GM19099 (cell line): ENCODE data around the gene GPR68.

Experiments used
- POLR2A ChIP-seq: IDR thresholded peaks from 3 replicates; pipeline ENCODE4 v1.6.1; 2011; ENCODE audit warnings: low read depth; ENCODE audit not compliant: insufficient read length; ENCODE audit errors: extremely low read depth

GPR68 gene

DNA sequence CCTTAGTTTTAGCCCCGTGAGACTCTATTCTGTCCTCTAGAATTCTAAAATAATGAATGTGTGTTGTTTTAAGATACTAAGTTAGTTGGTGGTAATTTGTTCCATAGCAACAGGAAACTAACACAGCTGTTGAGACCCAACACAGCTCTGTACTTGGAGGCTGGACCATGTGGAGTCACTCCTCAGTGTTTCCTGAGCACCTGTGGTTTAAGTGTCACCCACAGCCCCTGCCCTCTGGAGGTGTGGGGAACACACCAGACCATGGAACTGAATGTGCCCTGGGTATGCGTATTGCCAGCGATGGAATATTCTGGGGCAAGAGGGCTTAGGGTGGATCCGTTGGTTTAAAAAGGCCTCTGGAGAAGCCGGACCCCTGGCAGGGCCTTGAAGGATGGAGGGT is 16.6 kb upstream of the GPR68 start:
- no peak for TF ChIP-seq POLR2A

DNA sequence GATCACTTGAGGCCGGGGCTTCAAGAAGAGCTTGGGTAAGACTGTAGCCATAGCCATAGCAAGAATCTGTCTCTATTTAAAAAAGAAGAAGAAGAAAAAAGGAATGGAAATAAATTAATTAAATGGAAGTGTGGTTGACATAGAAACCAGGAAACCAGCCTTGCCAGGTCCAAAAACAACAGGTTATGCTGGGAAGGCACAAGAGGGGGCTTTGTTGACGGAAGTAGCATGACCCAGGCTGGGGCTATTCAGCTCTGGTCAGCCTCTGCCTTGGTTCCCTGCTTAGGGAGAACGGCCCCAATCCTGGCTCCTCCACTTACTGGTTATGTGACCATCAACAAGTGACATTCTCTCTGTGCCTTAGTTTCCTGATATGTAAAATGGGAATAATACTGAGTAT is 14.4 kb upstream of the GPR68 start:
- no peak for TF ChIP-seq POLR2A

DNA sequence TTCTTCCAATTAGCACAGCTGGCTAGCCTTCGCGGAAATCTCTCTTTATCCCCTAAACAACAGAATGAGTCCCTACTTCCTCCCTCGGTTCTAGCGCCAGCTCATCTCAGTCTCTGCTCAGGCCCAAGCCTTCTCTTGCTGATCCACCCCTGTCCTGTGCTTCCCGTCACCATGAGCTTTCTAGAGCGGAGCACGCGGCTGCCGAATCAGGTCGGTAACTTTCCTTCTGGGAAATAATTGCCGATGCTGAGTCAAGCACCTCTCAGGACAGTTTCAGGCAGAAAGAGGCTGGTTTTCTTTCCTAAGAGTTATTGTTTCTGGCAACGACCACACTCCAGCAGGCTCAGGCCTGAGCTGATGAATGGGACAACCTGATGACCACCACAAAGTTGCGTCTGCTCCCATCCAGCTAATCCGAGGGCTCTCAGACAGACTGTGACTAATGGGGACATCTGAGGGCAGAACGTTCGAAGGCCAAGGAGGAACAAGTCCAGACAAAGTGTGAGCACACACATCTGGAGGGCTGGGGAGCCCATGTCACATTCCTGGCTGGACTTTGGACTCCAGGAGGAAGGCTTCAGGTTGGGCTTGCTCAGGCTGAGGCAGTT is 13.6 kb upstream of the GPR68 start:
- TF ChIP-seq POLR2A: no peak

DNA sequence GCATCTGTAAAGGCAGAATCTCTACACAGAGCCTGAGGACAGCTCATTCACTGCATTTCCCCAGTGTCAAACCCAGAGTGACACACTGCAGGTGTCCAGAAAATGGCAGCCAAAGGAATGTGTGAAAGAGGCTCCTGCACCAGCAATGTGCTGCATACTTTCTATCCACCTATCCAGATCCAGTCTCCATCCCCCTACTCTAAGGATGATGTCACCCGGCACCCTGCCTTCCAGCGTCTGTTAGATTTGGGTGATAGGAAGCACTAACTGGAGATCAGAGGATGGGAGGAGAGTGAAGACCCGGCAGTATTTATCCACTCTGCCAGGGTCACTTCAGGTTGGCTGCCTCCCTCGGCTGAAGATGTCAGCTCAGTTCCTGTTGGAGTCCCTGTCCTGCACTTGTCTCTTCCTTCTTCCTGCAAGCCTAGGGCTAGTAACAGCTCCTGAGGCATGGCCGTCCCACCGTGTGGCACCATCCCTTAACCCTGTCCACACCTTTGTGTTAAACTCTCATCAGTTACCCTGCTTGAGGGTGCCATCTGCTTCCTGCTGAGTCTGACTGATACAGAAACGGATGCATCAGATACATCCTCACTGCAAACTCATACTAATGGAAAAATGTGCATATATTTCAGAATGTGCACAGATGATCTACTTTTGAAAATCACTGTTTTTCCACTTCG is 13.0 kb upstream of the GPR68 start:
- no peak for TF ChIP-seq POLR2A

DNA sequence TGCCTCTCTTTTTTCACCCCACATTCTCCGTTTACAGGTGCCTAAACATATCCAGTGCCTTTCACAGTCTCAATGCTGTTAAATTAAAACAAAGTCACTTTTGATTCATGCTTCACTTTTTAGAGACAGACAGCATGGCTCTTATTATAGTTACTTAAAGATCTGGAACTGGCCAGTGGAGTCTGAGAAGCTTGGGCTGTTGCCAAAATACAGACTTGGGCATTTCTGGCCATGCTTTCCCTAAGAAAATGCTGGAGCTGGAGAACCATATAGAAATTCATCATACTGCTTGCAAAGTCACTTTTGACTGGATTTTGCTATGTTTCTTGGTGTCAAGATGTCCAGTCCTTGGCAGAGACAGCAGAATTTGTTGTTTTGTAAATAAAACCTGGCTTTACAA is 12.2 kb upstream of the GPR68 start:
- TF ChIP-seq POLR2A: no peak

DNA sequence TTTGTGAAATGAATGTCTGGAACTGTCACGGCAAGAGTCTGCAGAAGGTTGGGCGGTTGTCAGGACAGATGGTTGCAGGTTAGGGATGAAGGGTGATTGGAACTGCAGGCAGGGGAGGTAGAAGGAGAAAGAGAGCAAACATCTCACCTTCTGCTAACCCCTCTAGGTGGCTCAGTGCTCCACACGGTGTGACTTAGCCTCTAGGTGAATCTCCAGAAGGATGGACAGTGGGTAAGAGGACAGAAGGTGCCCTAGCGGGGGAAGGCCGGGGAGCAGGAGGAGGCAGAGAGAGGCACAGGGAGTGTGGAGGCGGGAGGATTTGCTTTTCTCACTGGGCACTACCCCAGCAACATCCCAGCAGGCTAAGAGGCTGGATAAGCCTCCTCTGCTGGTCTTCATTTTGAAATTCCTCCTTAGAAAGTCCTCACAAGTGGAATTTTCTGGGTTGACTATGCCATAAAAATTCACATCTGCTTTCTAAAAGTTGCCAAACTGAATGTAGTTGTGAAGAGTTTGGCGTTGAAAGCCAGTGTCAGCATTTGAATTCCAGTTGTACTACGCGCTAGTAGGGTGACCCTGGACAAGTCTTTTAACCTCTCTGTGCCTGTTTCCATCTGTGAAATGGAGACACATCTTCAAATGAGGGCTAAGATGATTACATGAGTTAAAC is 10.7 kb upstream of the GPR68 start:
- no peak for TF ChIP-seq POLR2A

DNA sequence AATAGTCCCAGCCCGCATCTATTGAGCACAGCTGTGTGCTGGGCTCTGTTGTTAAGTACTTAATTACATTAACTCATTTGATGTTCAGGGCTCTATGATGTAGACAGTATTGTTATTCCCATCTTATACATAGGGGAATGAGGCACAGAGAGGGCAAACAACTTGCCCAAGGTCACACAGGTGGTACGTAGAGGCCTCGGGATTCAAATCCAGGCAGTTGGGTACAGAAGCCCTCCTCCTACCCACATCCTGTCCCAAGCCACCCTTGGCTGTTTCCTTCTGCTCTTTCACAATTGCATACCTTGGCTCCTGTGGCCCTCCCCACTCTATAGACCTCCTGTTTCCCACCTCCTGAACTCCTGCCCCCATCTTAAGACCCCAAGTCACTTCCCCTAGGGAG is 10.0 kb upstream of the GPR68 start:
- TF ChIP-seq POLR2A: no peak

DNA sequence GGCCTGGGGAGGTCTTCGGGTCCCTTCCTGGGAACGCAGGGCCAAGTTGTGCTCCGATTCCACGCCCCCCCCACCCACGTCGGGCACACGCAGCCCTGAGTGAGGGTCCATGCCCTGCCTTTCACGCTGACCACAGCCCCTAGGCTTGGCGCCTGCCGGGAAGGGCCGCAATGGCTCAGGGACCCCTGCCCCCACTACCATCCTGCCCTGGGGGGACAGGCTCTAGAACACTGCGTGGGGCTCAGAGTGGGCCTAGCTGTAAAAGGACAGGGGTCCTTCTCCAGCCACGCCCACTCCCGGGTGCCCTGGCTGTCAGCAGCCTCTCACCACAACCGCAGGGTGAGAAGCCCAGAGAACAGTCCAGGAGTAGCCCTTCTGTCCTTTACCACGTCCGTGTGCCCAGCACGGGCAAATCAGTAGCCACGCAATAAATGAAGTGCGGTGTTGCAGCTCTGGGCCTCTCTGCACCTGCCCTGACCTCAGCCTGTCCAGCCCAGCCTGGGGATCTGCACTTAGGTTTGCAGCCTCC is 9.4 kb upstream of the GPR68 start:
- no peak for TF ChIP-seq POLR2A

- no peak for TF ChIP-seq POLR2A
These were observed 8.6 kb upstream of the GPR68 start for GRCh38 chr14:91252871-91253794.

DNA sequence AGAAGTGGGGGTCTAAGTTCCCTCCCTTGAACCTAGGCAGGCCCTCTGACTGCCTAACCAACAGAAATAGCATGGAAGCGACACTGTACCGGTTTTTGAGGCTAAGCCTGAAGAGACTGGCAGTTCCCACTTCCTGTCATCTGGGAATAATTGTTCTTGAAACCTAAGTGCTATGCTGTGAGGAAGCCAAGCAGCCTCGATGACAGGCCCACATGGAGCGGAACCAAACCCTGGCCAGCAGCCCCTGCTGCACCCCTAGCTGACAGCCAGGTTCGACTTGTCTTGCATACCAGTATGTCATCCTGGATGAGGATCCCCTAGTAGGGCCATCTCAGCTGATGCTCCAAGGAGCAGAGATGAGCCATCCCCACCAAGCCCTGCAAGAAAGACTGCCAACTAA is 6.4 kb upstream of the GPR68 start:
- no peak for TF ChIP-seq POLR2A

GRCh38 chr14:91249841-91250616 is 5.5 kb upstream of the GPR68 start:
- TF ChIP-seq POLR2A: peak; percentile 54

- no peak for TF ChIP-seq POLR2A
These were observed 1.7 kb upstream of the GPR68 start for GRCh38 chr14:91246051-91246852.

DNA sequence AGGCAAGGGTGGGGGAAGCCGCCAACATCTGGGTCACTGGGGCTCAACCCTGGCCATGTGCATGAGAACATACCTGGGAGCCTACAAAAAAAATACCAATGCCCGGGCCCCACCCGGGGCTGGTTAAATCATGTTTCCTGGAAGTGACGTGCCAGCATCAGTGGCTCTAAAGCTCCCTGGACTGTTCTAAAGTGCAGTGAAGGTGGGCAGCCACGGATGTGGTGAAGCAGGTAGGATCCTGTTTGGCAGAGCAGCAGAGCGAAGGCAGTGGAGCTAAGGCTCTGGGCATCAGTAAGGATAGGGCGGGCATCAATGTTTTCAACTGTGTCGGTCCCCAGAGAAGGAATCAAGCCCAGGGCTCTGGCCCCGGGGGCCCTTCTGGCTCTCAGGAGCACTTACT is 525 bp upstream of the GPR68 start:
- TF ChIP-seq POLR2A: no peak
